Measurements from ENCODE around the gene PTCH2.
A peak's percentile ranks its signal among the peaks of the same experiment; 100 is the strongest.
"Not testable (repeated sequence)": the region's sequence is repeated elsewhere in the genome, so short reads cannot be mapped to it uniquely, and the experiment has no call there.

PTCH2 gene

GRCh38 chr1:44803312-44804095 is 39.5 kb downstream of the PTCH2 start:
- peak overlapping the region in 2 of 5 donors; percentile 6 to 88 for H3K4me3 ChIP-seq (ENCODE audit: low read depth in 1 of 5, low read length in 5 of 5)
- peak overlapping the region; percentile 47 for H3K27ac ChIP-seq (ENCODE audit: low read depth, low read length)

DNA sequence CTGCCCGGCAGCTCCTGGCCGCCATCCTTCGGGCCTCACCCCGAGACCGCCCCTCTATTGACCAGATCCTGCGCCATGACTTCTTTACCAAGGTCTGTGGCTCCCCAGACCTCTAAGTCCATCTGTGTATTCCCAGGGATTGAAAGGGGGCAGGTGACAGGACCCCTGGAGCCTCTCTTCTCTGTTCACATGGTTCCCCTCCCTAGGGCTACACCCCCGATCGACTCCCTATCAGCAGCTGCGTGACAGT is 40.1 kb downstream of the PTCH2 start:
- Histone ChIP-seq H3K36me3 (ENCODE audit: control insufficient read depth in 5 of 5, insufficient read depth in 5 of 5, low read length in 5 of 5) (peaks cover 0 to 45% (median 40%) of the 10 kb centered on the region in 5 donors), H3K9ac (ENCODE audit: low read length in 5 of 5) (peak overlapping the region in 1 of 5 donors; percentile 54), H3K4me1 (ENCODE audit: control insufficient read depth in 5 of 5, insufficient read depth in 5 of 5, low read length in 5 of 5) (peaks cover 14 to 67% (median 48%) of the 10 kb centered on the region in 5 donors), H3K27me3 (ENCODE audit: control insufficient read depth in 5 of 5, insufficient read depth in 4 of 5, low read length in 5 of 5) (peaks cover 0 to 3% (median 0%) of the 10 kb centered on the region in 5 donors), H3K4me3 (ENCODE audit: low read depth in 1 of 5, low read length in 5 of 5) (peak overlapping the region in 4 of 5 donors; percentile 6 to 92 (median 82)), H3K9me3 (ENCODE audit: control insufficient read depth in 5 of 5, low read length in 5 of 5) (no peaks in the 10 kb centered on the region), H3K27ac (ENCODE audit: low read depth, low read length) (peak overlapping the region; percentile 47)

More at GRCh38 chr1:44803312-44804095, 39.5 kb downstream of the PTCH2 start:
- Histone ChIP-seq H3K4me1 (ENCODE audit: control insufficient read depth in 5 of 5, insufficient read depth in 5 of 5, low read length in 5 of 5) (peaks cover 16 to 72% (median 54%) of the 10 kb centered on the region in 5 donors), H3K36me3 (ENCODE audit: control insufficient read depth in 5 of 5, insufficient read depth in 5 of 5, low read length in 5 of 5) (peaks cover 0 to 45% (median 40%) of the 10 kb centered on the region in 5 donors), H3K9ac (ENCODE audit: low read length in 5 of 5) (peak overlapping the region in 1 of 5 donors; percentile 54), H3K9me3 (ENCODE audit: control insufficient read depth in 5 of 5, low read length in 5 of 5) (no peaks in the 10 kb centered on the region), H3K27me3 (ENCODE audit: control insufficient read depth in 5 of 5, insufficient read depth in 4 of 5, low read length in 5 of 5) (peaks cover 0 to 3% (median 0%) of the 10 kb centered on the region in 5 donors)

DNA sequence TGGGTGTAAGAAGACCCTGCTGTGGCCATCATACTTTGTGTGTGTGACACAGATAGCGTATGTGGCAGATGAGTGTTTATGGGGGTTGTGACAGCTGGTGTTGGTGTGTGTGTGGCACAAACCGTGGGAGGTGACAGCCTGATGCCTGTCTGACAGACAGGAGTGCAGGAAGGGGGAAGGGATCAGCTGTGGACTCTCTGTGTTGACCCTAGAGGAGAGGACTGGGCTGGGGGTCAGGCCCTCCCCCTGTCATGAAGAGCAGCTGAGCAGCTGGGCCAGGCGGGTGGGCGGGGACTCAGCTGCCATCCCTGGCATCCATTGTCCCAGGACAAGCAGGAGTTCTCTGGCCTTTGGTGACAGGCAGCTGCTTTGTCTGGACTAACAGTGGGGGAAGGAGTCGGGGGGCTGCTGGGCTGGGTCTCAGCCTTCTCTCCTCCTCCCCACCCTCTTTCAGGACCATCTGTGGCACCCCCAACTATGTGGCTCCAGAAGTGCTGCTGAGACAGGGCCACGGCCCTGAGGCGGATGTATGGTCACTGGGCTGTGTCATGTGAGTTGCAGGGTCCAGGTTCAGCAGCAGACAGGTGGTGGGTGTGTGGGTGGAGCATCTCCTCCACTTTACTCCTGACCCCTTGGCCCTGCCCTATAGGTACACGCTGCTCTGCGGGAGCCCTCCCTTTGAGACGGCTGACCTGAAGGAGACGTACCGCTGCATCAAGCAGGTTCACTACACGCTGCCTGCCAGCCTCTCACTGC is 40.6 kb downstream of the PTCH2 start:
- H3K36me3 ChIP-seq (ENCODE audit: control insufficient read depth in 5 of 5, insufficient read depth in 5 of 5, low read length in 5 of 5) = peaks cover 0 to 45% (median 40%) of the 10 kb centered on the region in 5 donors
- H3K27me3 ChIP-seq (ENCODE audit: control insufficient read depth in 5 of 5, insufficient read depth in 4 of 5, low read length in 5 of 5) = peaks cover 0 to 3% (median 0%) of the 10 kb centered on the region in 5 donors
- H3K9ac ChIP-seq (ENCODE audit: low read length in 5 of 5) = peak overlapping the region in 3 of 5 donors; percentile 23 to 43 (median 29)
- H3K4me3 ChIP-seq (ENCODE audit: low read depth in 1 of 5, low read length in 5 of 5) = peak overlapping the region; percentile 74 to 92 (median 83)
- no peaks in the 10 kb centered on the region for H3K9me3 ChIP-seq (ENCODE audit: control insufficient read depth in 5 of 5, low read length in 5 of 5)
- peaks cover 10 to 62% (median 44%) of the 10 kb centered on the region in 5 donors for H3K4me1 ChIP-seq (ENCODE audit: control insufficient read depth in 5 of 5, insufficient read depth in 5 of 5, low read length in 5 of 5)
- peak overlapping the region; percentile 47 for H3K27ac ChIP-seq (ENCODE audit: low read depth, low read length)

GRCh38 chr1:44801491-44802305 is 41.4 kb downstream of the PTCH2 start:
- Histone ChIP-seq H3K9me3 (ENCODE audit: control insufficient read depth in 5 of 5, low read length in 5 of 5) (no peaks in the 10 kb centered on the region), H3K4me1 (ENCODE audit: control insufficient read depth in 5 of 5, insufficient read depth in 5 of 5, low read length in 5 of 5) (peaks cover 2 to 54% (median 38%) of the 10 kb centered on the region in 5 donors), H3K27ac (ENCODE audit: low read depth, low read length) (peak overlapping the region; percentile 47), H3K4me3 (ENCODE audit: low read depth in 1 of 5, low read length in 5 of 5) (peak overlapping the region; percentile 74 to 92 (median 83)), H3K27me3 (ENCODE audit: control insufficient read depth in 5 of 5, insufficient read depth in 4 of 5, low read length in 5 of 5) (peaks cover 0 to 3% (median 0%) of the 10 kb centered on the region in 5 donors), H3K36me3 (ENCODE audit: control insufficient read depth in 5 of 5, insufficient read depth in 5 of 5, low read length in 5 of 5) (peaks cover 0 to 44% (median 39%) of the 10 kb centered on the region in 5 donors), H3K9ac (ENCODE audit: low read length in 5 of 5) (peak overlapping the region; percentile 5 to 43 (median 23))

DNA sequence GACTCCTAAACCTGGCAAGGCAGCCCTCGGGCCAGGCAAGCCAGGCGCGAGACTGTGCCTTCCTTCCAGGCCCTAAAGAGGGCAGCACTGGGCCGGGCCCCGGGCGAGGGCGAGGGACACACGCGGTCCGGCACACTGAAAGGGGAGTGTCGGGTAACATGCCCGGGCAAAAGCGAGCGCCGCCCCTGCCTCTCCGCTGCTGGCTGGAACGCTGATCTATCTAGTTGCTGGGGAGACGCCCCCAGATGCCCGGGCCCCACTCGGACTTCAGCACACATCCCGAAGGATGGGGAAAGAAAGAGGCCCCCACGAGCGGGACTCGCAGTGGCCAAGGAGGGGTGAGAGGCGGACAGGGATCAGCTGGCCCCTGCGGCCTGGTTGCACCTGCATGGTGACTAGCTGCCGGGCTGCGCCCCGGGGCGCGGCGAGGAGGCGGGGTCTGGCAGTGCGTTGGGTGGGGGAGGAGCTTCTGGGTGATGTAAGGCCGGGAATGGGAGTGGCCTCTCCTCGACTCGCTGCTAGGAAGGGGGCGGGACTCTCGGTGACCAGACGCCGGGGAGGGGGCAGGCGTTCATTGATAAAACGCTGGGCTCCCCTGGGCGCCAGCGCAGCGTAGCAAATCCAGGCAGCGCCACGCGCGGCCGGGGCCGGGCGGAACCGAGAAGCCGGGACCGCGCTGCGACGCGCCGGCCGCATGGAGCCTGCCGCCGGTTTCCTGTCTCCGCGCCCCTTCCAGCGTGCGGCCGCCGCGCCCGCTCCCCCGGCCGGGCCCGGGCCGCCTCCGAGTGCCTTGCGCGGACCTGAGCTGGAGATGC is 43.1 kb downstream of the PTCH2 start, which contains the start of gene PLK3:
Gene PLK3, plus strand, starts transcription at position 608 of the 815 bp plus-strand sequence. Its CDS starts 87 bp downstream, at position 695.
- Histone ChIP-seq H3K4me1 (ENCODE audit: control insufficient read depth in 5 of 5, insufficient read depth in 5 of 5, low read length in 5 of 5) (peaks cover 0 to 37% (median 30%) of the 10 kb centered on the region in 5 donors), H3K4me3 (ENCODE audit: low read depth in 1 of 5, low read length in 5 of 5) (peak within 1 kb of the TSS; percentile 74 to 92 (median 83)), H3K9me3 (ENCODE audit: control insufficient read depth in 5 of 5, low read length in 5 of 5) (no peaks in the 10 kb centered on the region), H3K36me3 (ENCODE audit: control insufficient read depth in 5 of 5, insufficient read depth in 5 of 5, low read length in 5 of 5) (peaks cover 0 to 29% (median 23%) of the 10 kb centered on the region in 5 donors), H3K9ac (ENCODE audit: low read length in 5 of 5) (peak within 1 kb of the TSS; percentile 48 to 89 (median 79)), H3K27me3 (ENCODE audit: control insufficient read depth in 5 of 5, insufficient read depth in 4 of 5, low read length in 5 of 5) (peaks cover 0 to 3% (median 0%) of the 10 kb centered on the region in 5 donors), H3K27ac (ENCODE audit: low read depth, low read length) (peak within 1 kb of the TSS; percentile 79)

DNA sequence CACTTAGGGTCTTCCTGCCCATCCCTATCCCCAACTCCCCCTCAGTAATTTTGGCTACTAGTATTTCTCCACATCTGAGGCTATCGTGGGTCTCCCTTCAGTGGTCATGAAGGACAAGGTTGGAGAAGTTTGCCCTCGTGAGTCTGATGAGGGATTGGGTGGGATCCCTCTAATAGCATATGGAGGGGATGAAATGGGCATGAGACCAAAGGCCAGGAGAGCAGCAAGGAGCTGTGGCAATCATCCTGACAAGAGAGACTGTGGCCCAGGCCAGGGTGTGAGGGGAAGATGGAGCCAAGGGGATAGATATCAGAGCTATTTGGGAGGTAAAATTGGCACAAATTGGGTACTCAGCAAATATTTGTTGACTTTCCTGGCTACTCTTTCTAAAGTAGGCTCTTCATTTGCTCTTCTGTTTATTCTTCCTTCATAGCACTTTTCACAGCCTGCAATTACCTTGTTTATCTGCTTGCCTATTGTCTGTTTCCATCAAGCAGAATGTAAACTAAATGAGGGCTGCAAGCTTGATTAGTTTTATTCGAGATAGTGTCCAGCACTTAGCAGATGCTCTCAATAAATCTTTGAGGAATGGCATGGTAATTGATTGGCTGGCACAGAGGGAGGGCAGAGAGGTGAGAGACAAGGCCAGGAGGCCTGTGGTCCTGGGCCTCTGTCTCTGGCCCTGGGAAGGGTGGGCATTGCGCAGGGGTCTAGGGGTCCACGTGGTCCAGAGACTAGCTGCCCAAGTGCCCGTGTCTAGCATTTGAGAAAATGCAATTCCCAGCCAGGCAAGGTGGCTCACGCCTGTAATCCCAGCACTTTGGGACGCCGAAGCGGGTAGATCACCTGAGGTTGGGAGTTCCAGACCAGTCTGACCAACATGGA is 44.3 kb downstream of the PTCH2 start:
- Histone ChIP-seq H3K27ac (ENCODE audit: low read depth, low read length) (peak overlapping the region; percentile 79), H3K27me3 (ENCODE audit: control insufficient read depth in 5 of 5, insufficient read depth in 4 of 5, low read length in 5 of 5) (peaks cover 0 to 3% (median 0%) of the 10 kb centered on the region in 5 donors), H3K9ac (ENCODE audit: low read length in 5 of 5) (no peak overlapping the region), H3K36me3 (ENCODE audit: control insufficient read depth in 5 of 5, insufficient read depth in 5 of 5, low read length in 5 of 5) (peaks cover 0 to 19% (median 13%) of the 10 kb centered on the region in 5 donors), H3K4me3 (ENCODE audit: low read depth in 1 of 5, low read length in 5 of 5) (no peak overlapping the region), H3K4me1 (ENCODE audit: control insufficient read depth in 5 of 5, insufficient read depth in 5 of 5, low read length in 5 of 5) (peaks cover 0 to 33% (median 27%) of the 10 kb centered on the region in 5 donors), H3K9me3 (ENCODE audit: control insufficient read depth in 5 of 5, low read length in 5 of 5) (no peaks in the 10 kb centered on the region)

DNA sequence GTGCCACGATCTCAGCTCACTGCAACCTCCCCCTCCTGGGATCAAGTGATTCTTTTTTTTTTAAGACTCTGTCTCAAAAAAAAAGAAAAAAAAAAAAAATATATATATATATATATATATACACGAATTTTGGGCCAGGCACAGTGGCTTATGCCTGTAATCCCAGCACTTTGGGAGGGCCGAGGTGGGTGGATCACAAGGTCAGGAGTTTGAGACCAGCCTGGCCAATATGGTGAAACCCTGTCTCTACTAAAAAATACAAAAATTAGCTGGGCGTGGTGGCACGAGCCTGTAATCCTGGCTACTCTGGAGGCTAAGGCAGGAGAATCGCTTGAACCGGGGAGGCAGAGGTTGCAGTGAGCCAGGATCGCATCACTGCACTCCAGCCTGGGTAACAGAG is 45.2 kb downstream of the PTCH2 start:
- peaks cover 0 to 10% (median 5%) of the 10 kb centered on the region in 5 donors for H3K36me3 ChIP-seq (ENCODE audit: control insufficient read depth in 5 of 5, insufficient read depth in 5 of 5, low read length in 5 of 5)
- H3K27ac ChIP-seq (ENCODE audit: low read depth, low read length); H3K27me3 ChIP-seq (ENCODE audit: control insufficient read depth in 5 of 5, insufficient read depth in 4 of 5, low read length in 5 of 5); H3K9me3 ChIP-seq (ENCODE audit: control insufficient read depth in 5 of 5, low read length in 5 of 5); H3K9ac ChIP-seq (ENCODE audit: low read length in 5 of 5); H3K4me3 ChIP-seq (ENCODE audit: low read depth in 1 of 5, low read length in 5 of 5): not testable (repeated sequence)
- peaks cover 0 to 24% (median 21%) of the 10 kb centered on the region in 5 donors for H3K4me1 ChIP-seq (ENCODE audit: control insufficient read depth in 5 of 5, insufficient read depth in 5 of 5, low read length in 5 of 5)

- no peaks in the 10 kb centered on the region for H3K9me3 ChIP-seq (ENCODE audit: control insufficient read depth in 5 of 5, low read length in 5 of 5)
- no peaks in the 10 kb centered on the region for H3K4me1 ChIP-seq (ENCODE audit: control insufficient read depth in 5 of 5, insufficient read depth in 5 of 5, low read length in 5 of 5)
- no peak overlapping the region for H3K9ac ChIP-seq (ENCODE audit: low read length in 5 of 5)
- no peaks in the 10 kb centered on the region for H3K36me3 ChIP-seq (ENCODE audit: control insufficient read depth in 5 of 5, insufficient read depth in 5 of 5, low read length in 5 of 5)
- no peaks in the 10 kb centered on the region for H3K27me3 ChIP-seq (ENCODE audit: control insufficient read depth in 5 of 5, insufficient read depth in 4 of 5, low read length in 5 of 5)
- H3K27ac ChIP-seq (ENCODE audit: low read depth, low read length) = no peak overlapping the region
- H3K4me3 ChIP-seq (ENCODE audit: low read depth in 1 of 5, low read length in 5 of 5) = no peak overlapping the region
Measured at GRCh38 chr1:44792736-44793502, 50.1 kb downstream of the PTCH2 start.
